SK-N-SH (cell line): ENCODE data around the gene SCAPER. TPM values are rescaled to one million over a fixed set of nuclear protein-coding genes. Genes with fewer than 3 reads are reported as not detected.

ENCODE experiments used
- CTCF ChIA-PET: fragments of 300-600, 350-600 bp; formaldehyde crosslinking; extraction: SDS; loops from one replicate; lab custom pipeline; 2021; lab: Yijun Ruan, JAX
- POLR2A ChIA-PET: fragments of 350-600 bp; sonication (Branson Sonifier 250); formaldehyde crosslinking; extraction: SDS; loops from one replicate; lab custom pipeline; 2020; ENCODE audit warnings: antibody characterized with exemption, inconsistent platforms; lab: Yijun Ruan, JAX
- DNase-seq: peaks from one replicate; pipeline ENCODE4 v3.0.0; 2012
- H2AFZ ChIP-seq: fragments of 200-600 bp; sonication (generic); 2 replicates; pipeline ENCODE4 v1.8.1; 2016; ENCODE audit warnings: antibody characterized with exemption, mild to moderate bottlenecking, low read depth
- H3F3A ChIP-seq: fragments of 200-600 bp; sonication (generic); replicated peaks from 2 replicates; pipeline ENCODE3; 2016; ENCODE audit warnings: antibody characterized with exemption, mild to moderate bottlenecking; ENCODE audit not compliant: insufficient read depth
- H3K27ac ChIP-seq, 2 experiments: fragments of 200-500 bp in 1 of 2; fragments of 200-600 bp in 1 of 2; sonication (Bioruptor generic) in 1 of 2; sonication (generic), shearing (Covaris generic) in 1 of 2; 2 replicates each; pipeline versions ENCODE4 v1.5.1 to v1.6.1; 2014 to 2016; ENCODE audit warnings: low read depth in 2 of 2, inconsistent platforms in 1 of 2, low read length in 1 of 2, mild to moderate bottlenecking in 1 of 2, mixed read lengths in 1 of 2
- H3K27me3 ChIP-seq: fragments of 200-600 bp; sonication (generic), shearing (Covaris generic); 2 replicates; pipeline ENCODE4 v1.6.1; 2016; ENCODE audit warnings: mixed run types; ENCODE audit not compliant: insufficient read depth
- H3K36me3 ChIP-seq, 2 experiments: fragments of 200-500 bp in 1 of 2; fragments of 200-600 bp in 1 of 2; sonication (Bioruptor generic) in 1 of 2; sonication (generic) in 1 of 2; replicated peaks in 1 of 2; 2 replicates each; pipeline versions ENCODE3 to v1.5.1; 2014 to 2016; ENCODE audit warnings: low read length in 1 of 2, mild to moderate bottlenecking in 1 of 2; ENCODE audit not compliant: insufficient read depth in 2 of 2, control insufficient read depth in 1 of 2
- H3K4me1 ChIP-seq, 2 experiments: fragments of 200-500 bp in 1 of 2; fragments of 200-600 bp in 1 of 2; sonication (Bioruptor generic) in 1 of 2; sonication (generic), shearing (Covaris generic) in 1 of 2; 2 replicates each; pipeline versions ENCODE4 v1.5.1 to v1.6.1; 2014 to 2016; ENCODE audit warnings: low read depth in 1 of 2, low read length in 1 of 2, mixed run types in 1 of 2; ENCODE audit not compliant: insufficient read depth in 2 of 2, control insufficient read depth in 1 of 2
- H3K4me2 ChIP-seq: fragments of 200-600 bp; sonication (generic), shearing (Covaris generic); 2 replicates; pipeline ENCODE4 v1.6.1; 2017; ENCODE audit warnings: mixed run types
- H3K4me3 ChIP-seq, 2 experiments: fragments of 200-500 bp in 1 of 2; fragments of 200-600 bp in 1 of 2; sonication (Bioruptor generic) in 1 of 2; sonication (generic), shearing (Covaris generic) in 1 of 2; 2 replicates each; pipeline versions ENCODE4 v1.5.1 to v1.8.1; 2014 to 2016; ENCODE audit warnings: low read depth in 2 of 2, inconsistent platforms in 1 of 2, low read length in 1 of 2, mild to moderate bottlenecking in 1 of 2, mixed read lengths in 1 of 2, moderate library complexity in 1 of 2
- H3K79me2 ChIP-seq: fragments of 200-600 bp; sonication (generic); 2 replicates; pipeline ENCODE4 v1.8.1; 2017; ENCODE audit warnings: mild to moderate bottlenecking; ENCODE audit not compliant: insufficient read depth
- H3K9ac ChIP-seq: fragments of 200-600 bp; sonication (generic); 2 replicates; pipeline ENCODE4 v1.6.1; 2017; ENCODE audit warnings: mixed run types
- H3K9me2 ChIP-seq: fragments of 200-600 bp; sonication (generic); 2 replicates; pipeline ENCODE4 v1.6.1; 2017; ENCODE audit warnings: mixed run types
- H3K9me3 ChIP-seq: fragments of 200-600 bp; sonication (generic); 2 replicates; pipeline ENCODE4 v1.6.1; 2017; ENCODE audit warnings: mixed run types, mild to moderate bottlenecking, moderate library complexity
- H4K20me1 ChIP-seq: fragments of 200-600 bp; sonication (generic); 2 replicates; pipeline ENCODE4 v1.6.1; 2017; ENCODE audit warnings: mild to moderate bottlenecking, mixed run types; ENCODE audit not compliant: insufficient read depth
- CHD2 ChIP-seq: fragments of 150-350 bp; IDR thresholded peaks from 2 replicates; pipeline ENCODE4 v1.6.1; 2018; ENCODE audit warnings: low read length; ENCODE audit not compliant: partially characterized antibody
- EP300 ChIP-seq, 2 experiments: IDR thresholded peaks; 2 replicates each; pipeline versions ENCODE4 v1.4.0 to v1.6.1; 2012; ENCODE audit warnings: borderline replicate concordance in 1 of 2, low read depth in 1 of 2, low read length in 1 of 2
- FOSL2 ChIP-seq: IDR thresholded peaks from 2 replicates; pipeline ENCODE4 v1.4.0; 2012; ENCODE audit warnings: low read depth, mild to moderate bottlenecking, moderate library complexity, borderline replicate concordance
- FOXJ3 ChIP-seq: sonication (generic); formaldehyde crosslinking; IDR thresholded peaks from 2 replicates; pipeline ENCODE4 v1.5.1; 2020; ENCODE audit warnings: mild to moderate bottlenecking, missing genetic modification reagents
- FOXM1 ChIP-seq: IDR thresholded peaks from 2 replicates; pipeline ENCODE4 v1.4.0; 2012; ENCODE audit warnings: low read depth, mild to moderate bottlenecking
- MEF2A ChIP-seq: IDR thresholded peaks from 2 replicates; pipeline ENCODE4 v1.4.0; 2012; ENCODE audit warnings: low read depth, borderline replicate concordance
- MXI1 ChIP-seq: IDR thresholded peaks from 2 replicates; pipeline ENCODE4 v1.6.1; 2012; ENCODE audit warnings: mild to moderate bottlenecking, low read depth, low read length, improper control_type of control experiment
- NRF1 ChIP-seq: IDR thresholded peaks from 2 replicates; pipeline ENCODE4 v1.6.1; 2012; ENCODE audit warnings: low read depth, mild to moderate bottlenecking, low read length
- RCOR1 ChIP-seq: fragments of 150-350 bp; IDR thresholded peaks from 2 replicates; pipeline ENCODE4 v1.6.1; 2017; ENCODE audit warnings: antibody characterized with exemption, low read length
- RXRA ChIP-seq: IDR thresholded peaks from 2 replicates; pipeline ENCODE4 v1.4.0; 2012; ENCODE audit warnings: low read depth, mild to moderate bottlenecking, borderline replicate concordance
- SIN3A ChIP-seq: IDR thresholded peaks from 2 replicates; pipeline ENCODE4 v1.6.1; 2012; ENCODE audit warnings: low read depth, mild to moderate bottlenecking, low read length, moderate library complexity, borderline replicate concordance
- SMC3 ChIP-seq: IDR thresholded peaks from 2 replicates; pipeline ENCODE4 v1.6.1; 2012; ENCODE audit warnings: low read depth, low read length, improper control_type of control experiment
- WGBS: methylation state at CpG from one replicate; pipeline ENCODE4 v1.1.6; 2017; ENCODE audit warnings: low lambda C conversion rate; 5-methylcytosine and 5-hydroxymethylcytosine counted together
- polyA plus RNA-seq, 3 experiments: library from polyadenylated mRNA; depleted of rRNA; stranded (reverse); fragments of >200 nt; gene quantifications; 2 replicates each; pipeline ENCODE4 v1.2.3, GENCODE V29; 2012
- TF ChIP-seq, protein P1 (sequence below): IDR thresholded peaks from 2 replicates; pipeline ENCODE4 v1.4.0; 2012; ENCODE audit warnings: low read depth
- TF ChIP-seq, protein P2 (sequence below): IDR thresholded peaks from 2 replicates; pipeline ENCODE4 v1.4.0; 2012; ENCODE audit warnings: low read depth, borderline replicate concordance
- TF ChIP-seq, protein P3 (sequence below): fragments of 150-350 bp; IDR thresholded peaks from 2 replicates; pipeline ENCODE4 v1.6.1; 2016; ENCODE audit warnings: mild to moderate bottlenecking, low read depth, low read length
- TF ChIP-seq, protein P4 (sequence below): IDR thresholded peaks from 2 replicates; pipeline ENCODE4; 2012
- TF ChIP-seq, protein P5 (sequence below): IDR thresholded peaks from 2 replicates; pipeline ENCODE4 v1.6.1; 2012; ENCODE audit warnings: mild to moderate bottlenecking, low read depth, low read length, moderate library complexity
- TF ChIP-seq, protein P6 (sequence below): IDR thresholded peaks from 2 replicates; pipeline ENCODE4 v1.4.0; 2012; ENCODE audit warnings: low read depth, borderline replicate concordance

Gene SCAPER
- polyA plus RNA-seq, 1 of the 3 experiments (the other 2 are of a cell fraction), result 1.8 TPM

DNA sequence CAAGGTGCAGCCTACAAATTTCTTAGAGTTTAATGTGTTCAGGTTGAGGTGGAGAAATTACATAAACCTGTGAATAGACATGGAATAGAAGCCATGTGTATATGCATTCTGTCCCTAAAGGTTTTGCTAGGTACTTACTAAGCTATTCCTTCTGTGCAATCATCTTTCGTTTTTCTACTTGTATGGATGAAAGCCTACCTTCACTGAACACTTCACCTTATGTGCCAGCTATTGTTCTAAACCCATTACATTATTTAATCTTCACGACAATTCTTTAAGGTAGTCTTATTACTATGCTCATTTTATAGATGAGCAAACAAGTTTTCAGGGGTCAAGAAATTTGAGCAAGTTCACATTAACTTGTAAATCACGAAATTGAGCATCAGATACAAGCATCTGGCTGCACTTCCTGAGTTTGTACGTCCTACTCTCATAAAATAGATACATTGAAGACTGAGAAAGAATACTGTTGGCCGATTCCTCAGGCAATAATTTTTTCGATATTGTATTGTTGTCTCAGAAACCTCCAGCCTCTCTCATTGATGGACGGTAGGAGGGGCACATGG, 25.8 kb upstream of the SCAPER start:
- Histone ChIP-seq H3K27me3 (no peaks in the 10 kb centered on the region), H3K4me1 (peaks cover 0 to 7% of the 10 kb centered on the region in 2 experiments; a peak in 1 of 4 replicates), H3K4me3 (peak overlapping the region; percentile 64 to 91), H3K9me3 (no peaks in the 10 kb centered on the region), H4K20me1 (no peaks in the 10 kb centered on the region), H2AFZ (peak overlapping the region; percentile 98), H3K9ac (peak overlapping the region; percentile 65), H3F3A (peaks cover 4% of the 10 kb centered on the region), H3K9me2 (no peaks in the 10 kb centered on the region), H3K27ac (peak overlapping the region; percentile 26 to 87; a peak in 3 of 4 replicates), H3K79me2 (peaks cover 27% of the 10 kb centered on the region), H3K36me3 (peaks cover 22 to 31% of the 10 kb centered on the region in 2 experiments), H3K4me2 (peak overlapping the region; percentile 87)
- 17% methylated on average over 7 of the region's 7 CpGs for whole genome bisulfite sequencing
- CTCF ChIA-PET, result interaction anchor here (0.8 kb wide), 1 partner anchor 631 kb away, joined by 3 read pairs; no protein-coding TSS in a partner anchor
- POLR2A ChIA-PET, result interaction anchor here (0.6 to 1.7 kb wide), 6 partner anchors 11 to 68 kb away, joined by 3 to 14 read pairs (median 4); partner anchors contain the start of genes PSTPIP1 and SCAPER
- DNase-seq, result no peak
- TF ChIP-seq, protein P1, sequence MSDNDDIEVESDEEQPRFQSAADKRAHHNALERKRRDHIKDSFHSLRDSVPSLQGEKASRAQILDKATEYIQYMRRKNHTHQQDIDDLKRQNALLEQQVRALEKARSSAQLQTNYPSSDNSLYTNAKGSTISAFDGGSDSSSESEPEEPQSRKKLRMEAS, result no peak
- TF ChIP-seq SMC3 (no peak), RXRA (no peak), FOXM1 (no peak), CHD2 (no peak), EP300 (IDR thresholded peaks at IDR 0.05; ENCODE audit: borderline replicate concordance in 1 of 2, low read depth in 1 of 2, low read length in 1 of 2) (no peak), MXI1 (no peak), MEF2A (no peak), FOXJ3 (CRISPR knock-in tag) (no peak), SIN3A (no peak), RCOR1 (no peak), NRF1 (no peak), FOSL2 (no peak)
- TF ChIP-seq, protein P2, sequence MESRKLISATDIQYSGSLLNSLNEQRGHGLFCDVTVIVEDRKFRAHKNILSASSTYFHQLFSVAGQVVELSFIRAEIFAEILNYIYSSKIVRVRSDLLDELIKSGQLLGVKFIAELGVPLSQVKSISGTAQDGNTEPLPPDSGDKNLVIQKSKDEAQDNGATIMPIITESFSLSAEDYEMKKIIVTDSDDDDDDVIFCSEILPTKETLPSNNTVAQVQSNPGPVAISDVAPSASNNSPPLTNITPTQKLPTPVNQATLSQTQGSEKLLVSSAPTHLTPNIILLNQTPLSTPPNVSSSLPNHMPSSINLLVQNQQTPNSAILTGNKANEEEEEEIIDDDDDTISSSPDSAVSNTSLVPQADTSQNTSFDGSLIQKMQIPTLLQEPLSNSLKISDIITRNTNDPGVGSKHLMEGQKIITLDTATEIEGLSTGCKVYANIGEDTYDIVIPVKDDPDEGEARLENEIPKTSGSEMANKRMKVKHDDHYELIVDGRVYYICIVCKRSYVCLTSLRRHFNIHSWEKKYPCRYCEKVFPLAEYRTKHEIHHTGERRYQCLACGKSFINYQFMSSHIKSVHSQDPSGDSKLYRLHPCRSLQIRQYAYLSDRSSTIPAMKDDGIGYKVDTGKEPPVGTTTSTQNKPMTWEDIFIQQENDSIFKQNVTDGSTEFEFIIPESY, result no peak
- TF ChIP-seq, protein P3, sequence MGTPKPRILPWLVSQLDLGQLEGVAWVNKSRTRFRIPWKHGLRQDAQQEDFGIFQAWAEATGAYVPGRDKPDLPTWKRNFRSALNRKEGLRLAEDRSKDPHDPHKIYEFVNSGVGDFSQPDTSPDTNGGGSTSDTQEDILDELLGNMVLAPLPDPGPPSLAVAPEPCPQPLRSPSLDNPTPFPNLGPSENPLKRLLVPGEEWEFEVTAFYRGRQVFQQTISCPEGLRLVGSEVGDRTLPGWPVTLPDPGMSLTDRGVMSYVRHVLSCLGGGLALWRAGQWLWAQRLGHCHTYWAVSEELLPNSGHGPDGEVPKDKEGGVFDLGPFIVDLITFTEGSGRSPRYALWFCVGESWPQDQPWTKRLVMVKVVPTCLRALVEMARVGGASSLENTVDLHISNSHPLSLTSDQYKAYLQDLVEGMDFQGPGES, result no peak
- TF ChIP-seq, protein P4, sequence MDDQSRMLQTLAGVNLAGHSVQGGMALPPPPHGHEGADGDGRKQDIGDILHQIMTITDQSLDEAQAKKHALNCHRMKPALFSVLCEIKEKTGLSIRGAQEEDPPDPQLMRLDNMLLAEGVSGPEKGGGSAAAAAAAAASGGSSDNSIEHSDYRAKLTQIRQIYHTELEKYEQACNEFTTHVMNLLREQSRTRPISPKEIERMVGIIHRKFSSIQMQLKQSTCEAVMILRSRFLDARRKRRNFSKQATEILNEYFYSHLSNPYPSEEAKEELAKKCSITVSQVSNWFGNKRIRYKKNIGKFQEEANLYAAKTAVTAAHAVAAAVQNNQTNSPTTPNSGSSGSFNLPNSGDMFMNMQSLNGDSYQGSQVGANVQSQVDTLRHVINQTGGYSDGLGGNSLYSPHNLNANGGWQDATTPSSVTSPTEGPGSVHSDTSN, result no peak
- TF ChIP-seq, protein P5, sequence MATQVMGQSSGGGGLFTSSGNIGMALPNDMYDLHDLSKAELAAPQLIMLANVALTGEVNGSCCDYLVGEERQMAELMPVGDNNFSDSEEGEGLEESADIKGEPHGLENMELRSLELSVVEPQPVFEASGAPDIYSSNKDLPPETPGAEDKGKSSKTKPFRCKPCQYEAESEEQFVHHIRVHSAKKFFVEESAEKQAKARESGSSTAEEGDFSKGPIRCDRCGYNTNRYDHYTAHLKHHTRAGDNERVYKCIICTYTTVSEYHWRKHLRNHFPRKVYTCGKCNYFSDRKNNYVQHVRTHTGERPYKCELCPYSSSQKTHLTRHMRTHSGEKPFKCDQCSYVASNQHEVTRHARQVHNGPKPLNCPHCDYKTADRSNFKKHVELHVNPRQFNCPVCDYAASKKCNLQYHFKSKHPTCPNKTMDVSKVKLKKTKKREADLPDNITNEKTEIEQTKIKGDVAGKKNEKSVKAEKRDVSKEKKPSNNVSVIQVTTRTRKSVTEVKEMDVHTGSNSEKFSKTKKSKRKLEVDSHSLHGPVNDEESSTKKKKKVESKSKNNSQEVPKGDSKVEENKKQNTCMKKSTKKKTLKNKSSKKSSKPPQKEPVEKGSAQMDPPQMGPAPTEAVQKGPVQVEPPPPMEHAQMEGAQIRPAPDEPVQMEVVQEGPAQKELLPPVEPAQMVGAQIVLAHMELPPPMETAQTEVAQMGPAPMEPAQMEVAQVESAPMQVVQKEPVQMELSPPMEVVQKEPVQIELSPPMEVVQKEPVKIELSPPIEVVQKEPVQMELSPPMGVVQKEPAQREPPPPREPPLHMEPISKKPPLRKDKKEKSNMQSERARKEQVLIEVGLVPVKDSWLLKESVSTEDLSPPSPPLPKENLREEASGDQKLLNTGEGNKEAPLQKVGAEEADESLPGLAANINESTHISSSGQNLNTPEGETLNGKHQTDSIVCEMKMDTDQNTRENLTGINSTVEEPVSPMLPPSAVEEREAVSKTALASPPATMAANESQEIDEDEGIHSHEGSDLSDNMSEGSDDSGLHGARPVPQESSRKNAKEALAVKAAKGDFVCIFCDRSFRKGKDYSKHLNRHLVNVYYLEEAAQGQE, result no peak
- TF ChIP-seq, protein P6, sequence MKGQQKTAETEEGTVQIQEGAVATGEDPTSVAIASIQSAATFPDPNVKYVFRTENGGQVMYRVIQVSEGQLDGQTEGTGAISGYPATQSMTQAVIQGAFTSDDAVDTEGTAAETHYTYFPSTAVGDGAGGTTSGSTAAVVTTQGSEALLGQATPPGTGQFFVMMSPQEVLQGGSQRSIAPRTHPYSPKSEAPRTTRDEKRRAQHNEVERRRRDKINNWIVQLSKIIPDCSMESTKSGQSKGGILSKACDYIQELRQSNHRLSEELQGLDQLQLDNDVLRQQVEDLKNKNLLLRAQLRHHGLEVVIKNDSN, result no peak
